Measurements from ENCODE around the gene PSME1. TPM values are rescaled to one million over a fixed set of nuclear protein-coding genes. Genes with fewer than 3 reads are reported as not detected.

Gene PSME1
- total RNA-seq, 6 experiments from 2014 or later = 81.7 to 119 (median 107) TPM

DNA sequence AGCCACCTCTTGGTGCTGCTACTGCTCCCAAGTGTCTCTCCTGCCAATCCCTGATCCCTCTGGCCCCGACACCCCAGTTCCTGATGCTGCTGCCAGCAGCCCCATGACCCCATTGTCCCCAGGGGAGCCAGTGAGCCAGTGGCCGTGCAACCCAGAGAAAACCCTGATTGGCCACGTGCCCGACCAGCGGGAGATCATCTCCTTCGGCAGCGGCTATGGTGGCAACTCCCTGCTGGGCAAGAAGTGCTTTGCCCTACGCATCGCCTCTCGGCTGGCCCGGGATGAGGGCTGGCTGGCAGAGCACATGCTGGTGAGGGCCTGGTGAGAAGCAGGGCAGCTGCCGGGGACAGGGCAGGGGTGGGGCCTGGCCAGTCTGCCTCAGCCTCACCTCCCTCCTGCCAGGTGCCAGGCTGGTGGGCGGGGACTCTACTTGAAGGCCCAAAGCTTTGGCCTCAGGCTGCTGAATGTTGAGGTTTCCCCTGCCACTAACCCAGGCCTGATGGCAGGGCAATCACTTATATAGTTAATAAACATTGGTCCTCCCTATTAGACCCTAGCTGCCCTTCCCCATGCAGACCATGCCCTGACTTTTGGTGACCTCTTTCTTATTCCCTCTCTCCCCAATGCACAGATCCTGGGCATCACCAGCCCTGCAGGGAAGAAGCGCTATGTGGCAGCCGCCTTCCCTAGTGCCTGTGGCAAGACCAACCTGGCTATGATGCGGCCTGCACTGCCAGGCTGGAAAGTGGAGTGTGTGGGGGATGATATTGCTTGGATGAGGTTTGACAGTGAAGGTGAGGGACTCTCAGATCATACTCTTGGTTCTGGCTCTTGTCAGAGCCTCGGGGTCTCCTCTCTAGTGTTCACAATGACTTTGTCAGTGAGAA is 36.8 kb upstream of the PSME1 start:
- H3K36me3 ChIP-seq = peaks cover 0 to 68% (median 13%) of the 10 kb centered on the region in 4 donors
- TF ChIP-seq, protein P1, sequence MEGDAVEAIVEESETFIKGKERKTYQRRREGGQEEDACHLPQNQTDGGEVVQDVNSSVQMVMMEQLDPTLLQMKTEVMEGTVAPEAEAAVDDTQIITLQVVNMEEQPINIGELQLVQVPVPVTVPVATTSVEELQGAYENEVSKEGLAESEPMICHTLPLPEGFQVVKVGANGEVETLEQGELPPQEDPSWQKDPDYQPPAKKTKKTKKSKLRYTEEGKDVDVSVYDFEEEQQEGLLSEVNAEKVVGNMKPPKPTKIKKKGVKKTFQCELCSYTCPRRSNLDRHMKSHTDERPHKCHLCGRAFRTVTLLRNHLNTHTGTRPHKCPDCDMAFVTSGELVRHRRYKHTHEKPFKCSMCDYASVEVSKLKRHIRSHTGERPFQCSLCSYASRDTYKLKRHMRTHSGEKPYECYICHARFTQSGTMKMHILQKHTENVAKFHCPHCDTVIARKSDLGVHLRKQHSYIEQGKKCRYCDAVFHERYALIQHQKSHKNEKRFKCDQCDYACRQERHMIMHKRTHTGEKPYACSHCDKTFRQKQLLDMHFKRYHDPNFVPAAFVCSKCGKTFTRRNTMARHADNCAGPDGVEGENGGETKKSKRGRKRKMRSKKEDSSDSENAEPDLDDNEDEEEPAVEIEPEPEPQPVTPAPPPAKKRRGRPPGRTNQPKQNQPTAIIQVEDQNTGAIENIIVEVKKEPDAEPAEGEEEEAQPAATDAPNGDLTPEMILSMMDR (IDR thresholded peaks at IDR 0.05) = no peak
- no peak for TF ChIP-seq POLR2A (IDR thresholded peaks at IDR 0.05)

DNA sequence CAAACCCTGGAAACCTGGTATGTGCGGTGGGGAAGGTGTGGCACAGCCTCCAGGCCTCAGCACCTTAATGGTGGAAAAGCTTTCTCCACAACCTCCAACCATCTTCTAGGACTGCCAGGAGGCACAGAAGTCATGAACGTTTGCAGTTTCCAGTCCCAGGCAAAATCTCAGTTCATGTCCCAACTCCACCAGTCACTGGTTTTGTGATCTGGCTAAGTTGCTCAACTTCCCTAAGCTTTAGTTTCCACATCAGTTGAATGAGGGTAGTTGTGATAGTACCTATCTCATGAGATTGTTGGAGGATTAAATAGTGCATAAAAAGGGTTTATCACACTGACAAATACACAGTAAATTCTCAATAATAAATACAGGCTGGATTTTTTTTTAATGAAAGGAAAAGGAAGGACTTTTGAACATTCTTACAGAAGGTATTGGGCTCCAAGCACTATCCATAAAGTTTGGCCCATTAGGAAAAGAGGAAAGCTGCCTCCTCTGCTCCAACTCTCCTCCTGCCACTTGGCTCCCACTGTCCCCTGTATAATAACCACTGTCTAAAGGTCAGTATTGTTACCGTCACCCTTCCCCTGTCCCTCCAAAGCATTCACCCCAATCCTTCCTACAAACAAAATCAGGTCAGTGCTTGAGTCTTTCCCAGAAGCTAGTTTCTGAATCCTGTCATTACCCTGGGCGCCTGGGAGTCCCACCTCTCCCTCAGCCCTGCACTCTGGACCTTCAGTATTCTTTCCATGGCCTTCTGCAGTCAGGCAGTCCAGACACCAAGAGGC is 35.6 kb upstream of the PSME1 start:
- H3K9me3 ChIP-seq = no peaks in the 10 kb centered on the region
- intact Hi-C loops (cut with DNase I) = no loop called here
- peaks cover 0 to 94% (median 27%) of the 10 kb centered on the region in 4 donors for H3K4me1 ChIP-seq
- TF ChIP-seq POLR2A (IDR thresholded peaks at IDR 0.05) = no peak
- TF ChIP-seq, protein P1 (IDR thresholded peaks at IDR 0.05) = no peak
- peaks cover 0 to 68% (median 13%) of the 10 kb centered on the region in 4 donors for H3K36me3 ChIP-seq
- DNase-seq (no peak), ATAC-seq (no peak)
- peak overlapping the region in 1 of 3 donors; percentile 39 for H3K27ac ChIP-seq
- no peak overlapping the region for H3K4me3 ChIP-seq
- no peaks in the 10 kb centered on the region for H3K27me3 ChIP-seq
- 47% methylated on average over 3 of the region's 4 CpGs for WGBS (ENCODE audit: insufficient coverage, low coverage, low lambda C conversion rate, missing lambda C conversion rate)

More for the DNA sequence above, 36.8 kb upstream of the PSME1 start:
- Histone ChIP-seq H3K27ac (peak overlapping the region in 1 of 3 donors; percentile 39), H3K27me3 (no peaks in the 10 kb centered on the region), H3K9me3 (no peaks in the 10 kb centered on the region), H3K4me1 (peaks cover 0 to 84% (median 26%) of the 10 kb centered on the region in 4 donors), H3K4me3 (no peak overlapping the region)
- ATAC-seq (peak in 2 of 4 donors; percentile 4 to 25), DNase-seq (peak in 2 of 3 donors; percentile 72 to 82)
- intact Hi-C loops (cut with DNase I) = loop anchor here in 1 of 2 donors (10.0 kb wide), 1 partner anchor 56 kb away; no protein-coding TSS in a partner anchor
- 46% methylated on average over 5 of the region's 17 CpGs for WGBS (ENCODE audit: insufficient coverage, low coverage, low lambda C conversion rate, missing lambda C conversion rate)

GRCh38 chr14:24100982-24101494 is 35.0 kb upstream of the PSME1 start:
- DNase-seq (no peak), ATAC-seq (no peak)
- peaks cover 0 to 68% (median 13%) of the 10 kb centered on the region in 4 donors for H3K36me3 ChIP-seq
- H3K9me3 ChIP-seq = no peaks in the 10 kb centered on the region
- TF ChIP-seq, protein P1 (IDR thresholded peaks at IDR 0.05) = no peak
- no peak for TF ChIP-seq POLR2A (IDR thresholded peaks at IDR 0.05)
- 66% methylated on average over 3 of the region's 3 CpGs for WGBS (ENCODE audit: insufficient coverage, low coverage, low lambda C conversion rate, missing lambda C conversion rate)
- H3K27ac ChIP-seq = peak overlapping the region in 1 of 3 donors; percentile 39
- H3K4me1 ChIP-seq = peaks cover 0 to 96% (median 28%) of the 10 kb centered on the region in 4 donors
- no peak overlapping the region for H3K4me3 ChIP-seq
- no peaks in the 10 kb centered on the region for H3K27me3 ChIP-seq
- intact Hi-C loops (cut with DNase I) = no loop called here

DNA sequence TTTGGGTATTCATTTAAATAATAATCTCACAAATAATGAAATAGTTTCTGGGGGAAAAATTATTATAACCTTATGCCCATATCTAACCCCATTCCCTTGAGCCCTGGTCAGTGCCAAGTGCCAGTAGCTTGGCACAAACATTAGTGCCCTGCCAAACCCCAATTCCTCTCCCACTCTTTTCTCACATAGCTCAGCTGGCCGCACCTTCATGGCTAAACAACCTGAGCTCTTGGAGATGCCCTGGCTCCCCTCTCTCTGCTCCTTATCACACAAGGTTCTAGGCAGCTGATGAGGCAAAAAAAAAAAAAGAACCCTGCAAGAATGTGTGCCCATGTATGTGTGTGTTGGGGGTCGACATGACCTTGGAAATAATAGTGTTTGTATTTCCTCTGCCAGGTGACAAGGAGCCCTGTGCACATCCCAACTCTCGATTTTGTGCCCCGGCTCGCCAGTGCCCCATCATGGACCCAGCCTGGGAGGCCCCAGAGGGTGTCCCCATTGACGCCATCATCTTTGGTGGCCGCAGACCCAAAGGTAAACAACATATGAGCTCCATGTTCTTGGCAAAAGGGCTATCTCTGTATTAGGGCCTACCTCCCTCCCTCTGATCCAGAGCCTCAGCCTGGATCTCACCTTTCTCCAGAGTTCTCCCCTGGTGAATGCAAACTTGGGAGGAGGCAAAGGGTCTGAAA is 33.5 kb upstream of the PSME1 start:
- Histone ChIP-seq H3K4me3 (no peak overlapping the region), H3K36me3 (peaks cover 0 to 57% (median 13%) of the 10 kb centered on the region in 4 donors), H3K9me3 (no peaks in the 10 kb centered on the region), H3K27ac (peak overlapping the region in 1 of 3 donors; percentile 39), H3K4me1 (peaks cover 0 to 94% (median 26%) of the 10 kb centered on the region in 4 donors), H3K27me3 (no peaks in the 10 kb centered on the region)
- 78% methylated on average over 1 of the region's 7 CpGs for WGBS (ENCODE audit: insufficient coverage, low coverage, low lambda C conversion rate, missing lambda C conversion rate)
- TF ChIP-seq POLR2A (IDR thresholded peaks at IDR 0.05) = no peak
- TF ChIP-seq, protein P1 (IDR thresholded peaks at IDR 0.05) = no peak
- DNase-seq (no peak), ATAC-seq (no peak)
- intact Hi-C loops (cut with DNase I) = no loop called here
